Body of pancreas (tissue), 4 donors: Measurements from ENCODE around the gene FBXL14.

Experiments
- POLR2A ChIP-seq, 3 donors: fragments of 450-650 bp; IDR thresholded peaks; one replicate each; pipeline ENCODE4 v1.6.1; 2016; ENCODE audit warnings: antibody characterized with exemption in 3 of 3, mild to moderate bottlenecking in 2 of 3
- TF ChIP-seq, protein P1 (sequence below), 7 experiments: fragments of 450-650 bp in 4 of 7; fragments of 200-600 bp in 3 of 7; sonication (generic) in 3 of 7; IDR thresholded peaks; one replicate each; pipeline ENCODE4 v1.5.1; 2016 to 2019; ENCODE audit warnings: antibody characterized with exemption in 7 of 7

DNA sequence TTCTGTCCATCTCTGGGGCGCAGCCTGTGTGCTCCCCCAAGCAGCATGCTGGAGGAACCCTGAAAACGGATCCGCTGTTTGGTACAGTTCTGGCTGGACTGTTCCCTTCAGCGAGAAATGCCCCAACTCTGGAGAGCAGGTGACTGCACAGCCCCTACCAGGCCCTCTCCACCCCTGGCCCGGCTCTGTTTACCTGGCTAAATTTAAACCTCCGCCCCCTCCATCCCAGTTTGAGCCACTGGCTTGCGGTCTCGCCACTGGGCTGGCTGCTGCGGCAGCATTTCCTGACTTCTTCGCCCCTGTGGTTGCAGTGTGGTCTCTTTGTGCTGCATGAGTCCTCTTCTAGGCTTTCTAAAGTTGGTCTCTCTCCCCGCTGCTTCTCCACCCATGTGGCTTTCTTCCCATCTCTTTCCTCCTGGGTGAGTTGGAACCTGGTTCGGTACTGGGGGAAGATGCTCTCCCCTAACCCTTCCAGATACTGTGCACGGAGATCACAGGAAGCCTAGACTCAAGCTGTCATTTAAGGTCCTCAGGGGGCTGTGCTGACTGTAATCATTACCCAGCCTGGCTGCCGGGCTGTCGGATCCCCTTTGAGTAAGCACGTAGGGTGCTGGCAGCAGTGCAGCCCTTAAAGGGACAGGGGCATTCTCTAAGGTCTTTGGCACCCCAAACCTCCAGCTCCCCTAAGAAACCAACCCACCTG is 60.6 kb downstream of the FBXL14 start:
- no peak for TF ChIP-seq POLR2A (IDR thresholded peaks at IDR 0.05)
- TF ChIP-seq, protein P1, sequence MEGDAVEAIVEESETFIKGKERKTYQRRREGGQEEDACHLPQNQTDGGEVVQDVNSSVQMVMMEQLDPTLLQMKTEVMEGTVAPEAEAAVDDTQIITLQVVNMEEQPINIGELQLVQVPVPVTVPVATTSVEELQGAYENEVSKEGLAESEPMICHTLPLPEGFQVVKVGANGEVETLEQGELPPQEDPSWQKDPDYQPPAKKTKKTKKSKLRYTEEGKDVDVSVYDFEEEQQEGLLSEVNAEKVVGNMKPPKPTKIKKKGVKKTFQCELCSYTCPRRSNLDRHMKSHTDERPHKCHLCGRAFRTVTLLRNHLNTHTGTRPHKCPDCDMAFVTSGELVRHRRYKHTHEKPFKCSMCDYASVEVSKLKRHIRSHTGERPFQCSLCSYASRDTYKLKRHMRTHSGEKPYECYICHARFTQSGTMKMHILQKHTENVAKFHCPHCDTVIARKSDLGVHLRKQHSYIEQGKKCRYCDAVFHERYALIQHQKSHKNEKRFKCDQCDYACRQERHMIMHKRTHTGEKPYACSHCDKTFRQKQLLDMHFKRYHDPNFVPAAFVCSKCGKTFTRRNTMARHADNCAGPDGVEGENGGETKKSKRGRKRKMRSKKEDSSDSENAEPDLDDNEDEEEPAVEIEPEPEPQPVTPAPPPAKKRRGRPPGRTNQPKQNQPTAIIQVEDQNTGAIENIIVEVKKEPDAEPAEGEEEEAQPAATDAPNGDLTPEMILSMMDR (IDR thresholded peaks at IDR 0.05), result no peak
